RWPE2 (cell line): ENCODE measurements around the gene PARP12.

Experiments used
- ATAC-seq: fragments of 200-7000 bp; cut with Tn5 transposase; 3 replicates; pipeline ENCODE4 v1.9.1; 2021; ENCODE audit warnings: low read depth
- DNase-seq: peaks from one replicate; pipeline ENCODE4 v3.0.0-alpha.2; 2020; ENCODE audit warnings: low spot score
- H3K27ac ChIP-seq: fragments of 450-650 bp; 2 replicates; pipeline ENCODE4 v1.5.1; 2017; ENCODE audit warnings: mild to moderate bottlenecking; ENCODE audit not compliant: poor library complexity, severe bottlenecking
- H3K27me3 ChIP-seq: fragments of 250-450 bp; sonication (Bioruptor Pico); 2 replicates; pipeline ENCODE4 v1.5.1; 2021; ENCODE audit warnings: mild to moderate bottlenecking, moderate library complexity; ENCODE audit not compliant: insufficient read depth, poor library complexity, severe bottlenecking
- H3K36me3 ChIP-seq: fragments of 250-450 bp; sonication (Bioruptor Pico); 2 replicates; pipeline ENCODE4 v1.5.1; 2020; ENCODE audit warnings: low read depth, mild to moderate bottlenecking, moderate library complexity
- H3K4me1 ChIP-seq: fragments of 250-450 bp; sonication (Bioruptor Pico); 2 replicates; pipeline ENCODE4 v1.5.1; 2021; ENCODE audit warnings: mild to moderate bottlenecking, moderate library complexity; ENCODE audit not compliant: insufficient read depth, poor library complexity, severe bottlenecking
- H3K4me3 ChIP-seq: fragments of 250-450 bp; sonication (Bioruptor Pico); 2 replicates; pipeline ENCODE4 v1.5.1; 2021; ENCODE audit warnings: mild to moderate bottlenecking, moderate library complexity; ENCODE audit not compliant: severe bottlenecking
- H3K9me3 ChIP-seq: fragments of 250-450 bp; sonication (Bioruptor Pico); 2 replicates; pipeline ENCODE4 v1.5.1; 2021; ENCODE audit warnings: mild to moderate bottlenecking, moderate library complexity; ENCODE audit not compliant: severe bottlenecking
- TF ChIP-seq, protein P1 (sequence below): fragments of 450-650 bp; IDR thresholded peaks from one replicate; pipeline ENCODE4 v1.5.1; 2017; ENCODE audit warnings: mild to moderate bottlenecking, moderate library complexity; ENCODE audit not compliant: poor library complexity, severe bottlenecking

Gene PARP12

DNA sequence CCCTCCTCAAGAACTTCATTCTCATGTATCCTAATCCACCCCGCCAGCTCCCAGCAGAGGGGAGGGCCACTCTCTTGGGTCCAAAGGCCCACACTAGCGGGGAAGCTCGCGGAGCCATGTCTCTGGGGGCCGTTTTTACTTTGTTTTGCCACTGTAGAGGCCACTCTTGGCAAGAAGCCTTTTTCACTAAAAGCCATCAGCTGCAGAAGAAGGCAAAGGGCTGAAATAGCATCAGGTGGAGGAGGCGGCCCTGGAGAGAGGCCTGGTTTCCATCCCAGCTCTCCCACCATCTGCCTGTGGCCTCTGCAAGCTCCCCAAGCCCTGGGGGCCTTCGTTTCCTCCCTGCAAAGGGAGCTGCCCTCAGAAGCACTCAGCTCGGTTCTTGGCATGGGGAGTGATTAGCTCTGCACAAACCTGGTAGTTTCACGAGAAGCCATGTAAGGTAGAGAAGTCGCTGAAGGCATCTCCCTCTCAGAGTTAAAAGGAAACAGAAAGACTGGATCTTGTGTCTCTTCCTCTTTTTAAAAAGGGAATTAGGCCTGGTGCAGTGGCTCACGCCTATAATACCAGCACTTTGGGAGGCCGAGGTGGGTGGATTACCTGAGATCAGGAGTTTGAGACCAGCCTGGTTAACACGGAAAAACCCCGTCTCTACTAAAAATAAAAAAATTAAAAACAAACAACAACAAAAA is 70.3 kb downstream of the PARP12 start:
- ATAC-seq (no peak), DNase-seq (no peak)

DNA sequence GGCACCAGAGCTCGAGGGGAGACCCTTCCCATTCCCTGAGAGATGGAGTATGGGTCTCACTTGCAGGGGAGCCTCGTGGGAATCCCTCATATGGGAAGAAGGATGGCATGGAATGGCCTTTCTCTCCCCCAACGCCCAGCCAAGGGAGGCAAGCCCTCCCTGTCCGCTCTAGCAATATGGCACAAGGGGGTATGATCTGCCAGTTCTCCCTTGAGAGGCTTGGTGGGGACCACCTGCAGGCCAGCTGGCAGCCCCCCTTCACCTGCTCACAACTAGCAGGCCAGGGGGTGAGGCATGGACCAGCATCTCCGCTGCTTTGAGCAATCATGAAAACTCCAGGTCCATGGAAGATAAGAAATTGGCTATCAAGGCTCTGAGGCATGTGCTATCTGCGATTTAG is 70.8 kb downstream of the PARP12 start:
- no peak for ATAC-seq
- Histone ChIP-seq H3K27me3 (no peaks in the 10 kb centered on the region), H3K4me3 (no peak overlapping the region), H3K4me1 (no peaks in the 10 kb centered on the region), H3K36me3 (no peaks in the 10 kb centered on the region), H3K27ac (no peak overlapping the region), H3K9me3 (no peaks in the 10 kb centered on the region)
- TF ChIP-seq, protein P1, sequence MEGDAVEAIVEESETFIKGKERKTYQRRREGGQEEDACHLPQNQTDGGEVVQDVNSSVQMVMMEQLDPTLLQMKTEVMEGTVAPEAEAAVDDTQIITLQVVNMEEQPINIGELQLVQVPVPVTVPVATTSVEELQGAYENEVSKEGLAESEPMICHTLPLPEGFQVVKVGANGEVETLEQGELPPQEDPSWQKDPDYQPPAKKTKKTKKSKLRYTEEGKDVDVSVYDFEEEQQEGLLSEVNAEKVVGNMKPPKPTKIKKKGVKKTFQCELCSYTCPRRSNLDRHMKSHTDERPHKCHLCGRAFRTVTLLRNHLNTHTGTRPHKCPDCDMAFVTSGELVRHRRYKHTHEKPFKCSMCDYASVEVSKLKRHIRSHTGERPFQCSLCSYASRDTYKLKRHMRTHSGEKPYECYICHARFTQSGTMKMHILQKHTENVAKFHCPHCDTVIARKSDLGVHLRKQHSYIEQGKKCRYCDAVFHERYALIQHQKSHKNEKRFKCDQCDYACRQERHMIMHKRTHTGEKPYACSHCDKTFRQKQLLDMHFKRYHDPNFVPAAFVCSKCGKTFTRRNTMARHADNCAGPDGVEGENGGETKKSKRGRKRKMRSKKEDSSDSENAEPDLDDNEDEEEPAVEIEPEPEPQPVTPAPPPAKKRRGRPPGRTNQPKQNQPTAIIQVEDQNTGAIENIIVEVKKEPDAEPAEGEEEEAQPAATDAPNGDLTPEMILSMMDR: no peak
- DNase-seq: no peak

More for the DNA sequence above, 70.3 kb downstream of the PARP12 start:
- H3K36me3 ChIP-seq: no peaks in the 10 kb centered on the region
- TF ChIP-seq, protein P1: no peak
- H3K27ac ChIP-seq: no peak overlapping the region
- no peaks in the 10 kb centered on the region for H3K27me3 ChIP-seq
- no peaks in the 10 kb centered on the region for H3K4me1 ChIP-seq
- no peaks in the 10 kb centered on the region for H3K9me3 ChIP-seq
- no peak overlapping the region for H3K4me3 ChIP-seq

DNA sequence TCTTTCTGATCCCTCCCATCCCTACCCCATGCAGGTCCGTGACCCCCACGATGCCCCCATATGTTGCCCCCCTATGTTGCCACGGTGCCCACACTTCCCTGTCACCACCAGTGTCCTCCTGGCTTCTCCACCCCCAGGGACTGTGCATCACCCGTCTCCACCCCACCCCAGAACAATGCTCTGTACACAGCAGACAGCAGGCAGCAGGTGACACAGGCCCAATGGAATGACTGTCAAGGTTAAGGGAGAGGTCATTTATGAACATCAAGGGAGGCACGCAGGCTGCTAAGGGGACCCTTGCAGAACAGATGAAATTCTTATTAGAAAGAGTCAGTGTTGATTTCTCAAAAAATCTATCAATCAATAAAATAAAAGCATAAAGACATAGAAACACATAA is 71.5 kb downstream of the PARP12 start:
- Histone ChIP-seq H3K9me3 (no peaks in the 10 kb centered on the region), H3K4me1 (no peaks in the 10 kb centered on the region), H3K27ac (no peak overlapping the region), H3K36me3 (no peaks in the 10 kb centered on the region), H3K4me3 (no peak overlapping the region), H3K27me3 (no peaks in the 10 kb centered on the region)
- TF ChIP-seq, protein P1: no peak
- DNase-seq (no peak), ATAC-seq (peak; percentile 21; the same call in 1 of the 3 replicates)

DNA sequence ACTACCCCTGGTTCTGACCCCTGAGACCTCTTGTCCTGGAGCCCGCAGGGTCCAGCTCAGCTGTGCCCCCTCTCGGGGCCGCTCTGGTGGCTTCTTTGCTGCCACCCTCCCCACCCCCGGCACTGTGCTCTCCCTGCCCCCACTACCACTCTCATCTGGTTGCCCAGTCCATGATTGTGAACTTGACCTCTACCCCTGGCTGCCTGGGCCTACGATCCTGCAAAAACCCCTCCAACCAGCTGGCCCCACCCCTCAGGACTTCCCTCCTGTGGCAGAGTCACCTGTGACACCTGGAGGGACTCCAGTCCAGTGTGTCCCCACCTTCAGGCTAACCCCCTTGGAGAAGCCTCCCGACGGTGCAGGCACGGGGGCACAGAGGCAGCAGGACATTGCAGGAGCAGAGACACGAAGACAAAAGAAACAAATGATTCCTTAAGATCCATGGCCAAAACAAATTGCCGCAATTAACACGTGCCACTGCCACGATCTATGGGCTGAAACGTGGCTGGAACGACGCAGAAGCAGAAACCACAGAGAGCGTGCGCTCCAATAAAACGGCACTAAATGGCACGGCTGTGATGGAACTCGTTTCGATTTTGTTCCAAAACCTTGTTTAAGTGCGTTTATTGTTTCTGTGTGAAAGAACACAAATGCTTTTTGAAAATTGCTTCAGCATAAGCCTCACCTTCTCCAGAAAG is 72.0 kb downstream of the PARP12 start:
- Histone ChIP-seq H3K4me1 (no peaks in the 10 kb centered on the region), H3K9me3 (no peaks in the 10 kb centered on the region), H3K36me3 (no peaks in the 10 kb centered on the region), H3K4me3 (no peak overlapping the region), H3K27me3 (no peaks in the 10 kb centered on the region), H3K27ac (no peak overlapping the region)
- DNase-seq: no peak
- no peak for ATAC-seq
- TF ChIP-seq, protein P1: no peak

DNA sequence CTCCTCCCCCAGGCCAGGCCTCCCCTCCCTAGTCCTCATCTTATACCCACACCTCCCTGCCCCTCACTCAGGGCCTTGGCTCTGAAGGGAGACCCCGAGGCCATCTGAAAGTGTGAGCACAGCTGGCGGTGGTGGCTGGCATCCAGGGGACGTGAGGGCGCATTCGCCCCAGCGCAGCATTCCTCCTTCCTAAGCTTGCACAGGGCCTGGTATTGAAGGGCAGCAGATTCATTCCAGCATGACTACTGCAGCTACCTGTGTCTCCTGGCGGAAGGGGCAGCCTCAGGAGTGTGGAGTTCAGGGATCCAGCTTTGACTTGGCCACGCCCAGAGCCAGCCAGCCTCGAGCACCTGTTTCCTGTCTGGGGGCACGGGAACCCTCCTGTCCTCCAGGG is 72.6 kb downstream of the PARP12 start:
- Histone ChIP-seq H3K4me3 (no peak overlapping the region), H3K27me3 (no peaks in the 10 kb centered on the region), H3K4me1 (no peaks in the 10 kb centered on the region), H3K27ac (no peak overlapping the region), H3K36me3 (no peaks in the 10 kb centered on the region), H3K9me3 (no peaks in the 10 kb centered on the region)
- DNase-seq (no peak), ATAC-seq (no peak)
- TF ChIP-seq, protein P1: no peak
